ENCODE measurements around the gene NRARP.

- TF ChIP-seq CTCF (conservative IDR thresholded peaks at IDR 0.05; ENCODE audit: low read depth in 2 of 2) = no peak
- TF ChIP-seq REST (IDR thresholded peaks at IDR 0.05; ENCODE audit: unreplicated experiment) = no peak
- no peak for TF ChIP-seq CREB1 (CRISPR knock-in tag; IDR thresholded peaks at IDR 0.05; ENCODE audit: low read depth)
- no peak for TF ChIP-seq POLR2AphosphoS5 (IDR thresholded peaks at IDR 0.05; ENCODE audit: low read depth)
- TF ChIP-seq NANOG (IDR thresholded peaks at IDR 0.05; ENCODE audit: borderline replicate concordance) = no peak
- no peak for TF ChIP-seq JUNB (IDR thresholded peaks at IDR 0.05; ENCODE audit: unreplicated experiment)
- TF ChIP-seq EZH2 (IDR thresholded peaks at IDR 0.05; ENCODE audit: low read depth, unreplicated experiment) = no peak
- TF ChIP-seq, protein P1, sequence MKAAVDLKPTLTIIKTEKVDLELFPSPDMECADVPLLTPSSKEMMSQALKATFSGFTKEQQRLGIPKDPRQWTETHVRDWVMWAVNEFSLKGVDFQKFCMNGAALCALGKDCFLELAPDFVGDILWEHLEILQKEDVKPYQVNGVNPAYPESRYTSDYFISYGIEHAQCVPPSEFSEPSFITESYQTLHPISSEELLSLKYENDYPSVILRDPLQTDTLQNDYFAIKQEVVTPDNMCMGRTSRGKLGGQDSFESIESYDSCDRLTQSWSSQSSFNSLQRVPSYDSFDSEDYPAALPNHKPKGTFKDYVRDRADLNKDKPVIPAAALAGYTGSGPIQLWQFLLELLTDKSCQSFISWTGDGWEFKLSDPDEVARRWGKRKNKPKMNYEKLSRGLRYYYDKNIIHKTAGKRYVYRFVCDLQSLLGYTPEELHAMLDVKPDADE (IDR thresholded peaks at IDR 0.05) = no peak
- TF ChIP-seq ZNF331 (CRISPR knock-in tag; IDR thresholded peaks at IDR 0.05; ENCODE audit: low read depth) = no peak
- TF ChIP-seq ZNF114 (CRISPR knock-in tag; IDR thresholded peaks at IDR 0.05) = no peak
- no peak for TF ChIP-seq EZH2phosphoT487 (IDR thresholded peaks at IDR 0.05; ENCODE audit: unreplicated experiment)
Measured at GRCh38 chr9:137251194-137251461, 50.9 kb downstream of the NRARP start, which contains the start of gene STPG3.
